ENCODE measurements around the gene PTS. TPM values are rescaled to one million over a fixed set of nuclear protein-coding genes. Genes with fewer than 3 reads are reported as not detected.

Gene PTS
- total RNA-seq, 1 donor from 2014 or later = 49.6 TPM

GRCh38 chr11:112247201-112247600 lies 21.0 kb downstream of the PTS start:
- no peak overlapping the region for H3K4me3 Mint-ChIP-seq (ENCODE audit: low read depth)
- TF ChIP-seq CTCF (IDR thresholded peaks at IDR 0.05; ENCODE audit: unreplicated experiment) = no peak
- DNase-seq (ENCODE audit: low spot score, unreplicated experiment) = no peak
- H3K4me1 Mint-ChIP-seq (ENCODE audit: low read depth) = no peaks in the 10 kb centered on the region
- peaks cover 18% of the 10 kb centered on the region for H3K36me3 Mint-ChIP-seq (ENCODE audit: insufficient read depth)
- peaks cover 26% of the 10 kb centered on the region for H3K9me3 Mint-ChIP-seq (ENCODE audit: low read depth)
- H3K27ac Mint-ChIP-seq = no peak overlapping the region
- H3K27me3 Mint-ChIP-seq = no peaks in the 10 kb centered on the region

GRCh38 chr11:112248201-112248600 lies 22.0 kb downstream of the PTS start:
- Mint-ChIP-seq H3K9me3 (ENCODE audit: low read depth) (peaks cover 22% of the 10 kb centered on the region), H3K4me3 (ENCODE audit: low read depth) (no peak overlapping the region), H3K4me1 (ENCODE audit: low read depth) (no peaks in the 10 kb centered on the region), H3K36me3 (ENCODE audit: insufficient read depth) (peaks cover 10% of the 10 kb centered on the region), H3K27me3 (no peaks in the 10 kb centered on the region), H3K27ac (no peak overlapping the region)
- no peak for DNase-seq (ENCODE audit: low spot score, unreplicated experiment)
- TF ChIP-seq CTCF (IDR thresholded peaks at IDR 0.05; ENCODE audit: unreplicated experiment) = no peak

GRCh38 chr11:112249871-112250610 lies 23.8 kb downstream of the PTS start:
- no peaks in the 10 kb centered on the region for H3K4me1 Mint-ChIP-seq (ENCODE audit: low read depth)
- no peaks in the 10 kb centered on the region for H3K36me3 Mint-ChIP-seq (ENCODE audit: insufficient read depth)
- H3K27ac Mint-ChIP-seq = no peak overlapping the region
- H3K4me3 Mint-ChIP-seq (ENCODE audit: low read depth) = no peak overlapping the region
- no peaks in the 10 kb centered on the region for H3K27me3 Mint-ChIP-seq
- TF ChIP-seq CTCF (IDR thresholded peaks at IDR 0.05; ENCODE audit: unreplicated experiment) = no peak
- H3K9me3 Mint-ChIP-seq (ENCODE audit: low read depth) = peaks cover 9% of the 10 kb centered on the region
- no peak for DNase-seq (ENCODE audit: low spot score, unreplicated experiment)

- H3K4me1 Mint-ChIP-seq (ENCODE audit: low read depth) = peaks cover 3% of the 10 kb centered on the region
- no peaks in the 10 kb centered on the region for H3K9me3 Mint-ChIP-seq (ENCODE audit: low read depth)
- H3K36me3 Mint-ChIP-seq (ENCODE audit: insufficient read depth) = no peaks in the 10 kb centered on the region
- TF ChIP-seq CTCF (IDR thresholded peaks at IDR 0.05; ENCODE audit: unreplicated experiment) = no peak
- no peaks in the 10 kb centered on the region for H3K27me3 Mint-ChIP-seq
- no peak for DNase-seq (ENCODE audit: low spot score, unreplicated experiment)
- no peak overlapping the region for H3K4me3 Mint-ChIP-seq (ENCODE audit: low read depth)
- H3K27ac Mint-ChIP-seq = no peak overlapping the region
These were observed 27.5 kb downstream of the PTS start for GRCh38 chr11:112253605-112254242.

- TF ChIP-seq CTCF (IDR thresholded peaks at IDR 0.05; ENCODE audit: unreplicated experiment) = no peak
- H3K36me3 Mint-ChIP-seq (ENCODE audit: insufficient read depth) = no peaks in the 10 kb centered on the region
- peaks cover 4% of the 10 kb centered on the region for H3K4me1 Mint-ChIP-seq (ENCODE audit: low read depth)
- no peaks in the 10 kb centered on the region for H3K27me3 Mint-ChIP-seq
- H3K27ac Mint-ChIP-seq = no peak overlapping the region
- DNase-seq (ENCODE audit: low spot score, unreplicated experiment) = no peak
- no peaks in the 10 kb centered on the region for H3K9me3 Mint-ChIP-seq (ENCODE audit: low read depth)
- no peak overlapping the region for H3K4me3 Mint-ChIP-seq (ENCODE audit: low read depth)
These were observed 29.0 kb downstream of the PTS start for GRCh38 chr11:112255067-112255720.

Measured in progenitor cell of endocrine pancreas (in vitro differentiated cells).